Measurements from ENCODE around the gene HCN2.

Gene HCN2

GRCh38 chr19:633068-633785 lies 43.5 kb downstream of the HCN2 start, which contains the start of gene POLRMT:
TSS of gene POLRMT (minus strand) at chr19:633537. CDS start at chr19:633512, 25 bp downstream.
- H3K9me3 Mint-ChIP-seq: no peaks in the 10 kb centered on the region
- peak within 1 kb of the TSS; percentile 89 for H3K27ac Mint-ChIP-seq
- H3K4me3 Mint-ChIP-seq: peak within 1 kb of the TSS; percentile 96
- ATAC-seq (ENCODE audit: low read depth) (peak; percentile 87), DNase-seq (ENCODE audit: low spot score in 2 of 2) (peak; percentile 88 to 93)
- peaks cover 15% of the 10 kb centered on the region for H3K36me3 Mint-ChIP-seq
- no peaks in the 10 kb centered on the region for H3K27me3 Mint-ChIP-seq
- H3K4me1 Mint-ChIP-seq: peaks cover 16% of the 10 kb centered on the region

- Mint-ChIP-seq H3K27me3 (no peaks in the 10 kb centered on the region), H3K4me3 (peak overlapping the region; percentile 96), H3K4me1 (peaks cover 16% of the 10 kb centered on the region), H3K27ac (peak overlapping the region; percentile 89), H3K36me3 (peaks cover 9% of the 10 kb centered on the region), H3K9me3 (no peaks in the 10 kb centered on the region)
- DNase-seq (ENCODE audit: low spot score in 2 of 2) (no peak), ATAC-seq (ENCODE audit: low read depth) (no peak)
These were observed 44.3 kb downstream of the HCN2 start for GRCh38 chr19:633786-634639.

DNA sequence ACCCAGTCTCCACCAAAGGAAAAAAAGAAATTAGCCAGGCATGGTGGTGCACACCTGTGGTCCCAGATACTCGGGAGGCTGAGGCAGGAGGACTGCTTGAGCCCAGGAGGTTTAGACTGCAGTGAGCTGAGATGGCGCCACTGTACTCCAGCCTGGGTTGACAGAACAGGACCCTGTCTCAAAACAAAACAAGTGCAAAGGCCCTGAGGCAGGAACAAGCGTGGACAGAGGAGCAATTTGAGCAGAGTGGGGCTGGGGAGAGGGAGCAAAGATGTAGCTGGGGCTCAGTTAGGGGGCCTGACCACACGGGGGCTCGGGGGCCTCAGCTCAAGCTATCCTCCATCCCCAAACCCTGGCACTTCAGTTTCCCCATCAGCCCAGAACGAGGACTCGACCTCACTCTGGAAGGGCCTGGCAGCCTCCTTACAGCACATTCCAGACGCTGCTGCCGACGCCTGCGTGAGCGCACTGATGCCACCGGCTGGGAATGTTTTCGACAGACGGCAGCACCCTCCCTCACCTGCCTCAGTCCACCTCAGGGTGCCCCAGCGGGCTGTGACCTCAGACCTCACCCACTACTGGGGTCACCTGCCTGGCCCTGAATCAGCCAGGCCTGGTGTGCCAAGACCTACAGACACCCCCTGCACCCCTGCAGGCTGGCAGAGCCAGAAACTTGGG lies 45.4 kb downstream of the HCN2 start:
- Mint-ChIP-seq H3K27ac (no peak overlapping the region), H3K4me3 (no peak overlapping the region), H3K4me1 (peaks cover 22% of the 10 kb centered on the region), H3K36me3 (peaks cover 5% of the 10 kb centered on the region), H3K9me3 (no peaks in the 10 kb centered on the region), H3K27me3 (no peaks in the 10 kb centered on the region)
- no peak for ATAC-seq (ENCODE audit: low read depth)
- no peak for DNase-seq (ENCODE audit: low spot score in 2 of 2)

DNA sequence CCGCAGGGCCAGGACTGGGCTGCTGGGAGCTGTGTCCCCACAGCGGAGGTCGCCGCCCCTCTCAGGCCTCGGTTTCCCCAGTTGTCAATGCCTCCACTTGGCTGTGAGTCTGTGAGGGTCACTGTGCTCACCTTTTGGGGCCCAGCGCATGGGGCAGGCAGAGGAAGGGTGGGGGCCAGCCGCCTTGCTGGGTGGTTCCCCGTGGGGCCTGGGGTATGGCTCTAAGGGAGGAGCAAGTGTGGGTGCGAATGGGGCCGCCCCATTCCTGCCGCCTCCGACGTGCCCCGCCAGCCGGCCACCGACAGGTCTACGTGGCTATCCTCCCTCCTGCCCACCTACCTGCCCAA lies 49.2 kb downstream of the HCN2 start:
- Mint-ChIP-seq H3K27ac (peak overlapping the region; percentile 93), H3K36me3 (no peaks in the 10 kb centered on the region), H3K27me3 (no peaks in the 10 kb centered on the region), H3K9me3 (no peaks in the 10 kb centered on the region), H3K4me3 (peak overlapping the region; percentile 89), H3K4me1 (peaks cover 22% of the 10 kb centered on the region)
- DNase-seq (ENCODE audit: low spot score in 2 of 2) (no peak), ATAC-seq (ENCODE audit: low read depth) (no peak)

DNA sequence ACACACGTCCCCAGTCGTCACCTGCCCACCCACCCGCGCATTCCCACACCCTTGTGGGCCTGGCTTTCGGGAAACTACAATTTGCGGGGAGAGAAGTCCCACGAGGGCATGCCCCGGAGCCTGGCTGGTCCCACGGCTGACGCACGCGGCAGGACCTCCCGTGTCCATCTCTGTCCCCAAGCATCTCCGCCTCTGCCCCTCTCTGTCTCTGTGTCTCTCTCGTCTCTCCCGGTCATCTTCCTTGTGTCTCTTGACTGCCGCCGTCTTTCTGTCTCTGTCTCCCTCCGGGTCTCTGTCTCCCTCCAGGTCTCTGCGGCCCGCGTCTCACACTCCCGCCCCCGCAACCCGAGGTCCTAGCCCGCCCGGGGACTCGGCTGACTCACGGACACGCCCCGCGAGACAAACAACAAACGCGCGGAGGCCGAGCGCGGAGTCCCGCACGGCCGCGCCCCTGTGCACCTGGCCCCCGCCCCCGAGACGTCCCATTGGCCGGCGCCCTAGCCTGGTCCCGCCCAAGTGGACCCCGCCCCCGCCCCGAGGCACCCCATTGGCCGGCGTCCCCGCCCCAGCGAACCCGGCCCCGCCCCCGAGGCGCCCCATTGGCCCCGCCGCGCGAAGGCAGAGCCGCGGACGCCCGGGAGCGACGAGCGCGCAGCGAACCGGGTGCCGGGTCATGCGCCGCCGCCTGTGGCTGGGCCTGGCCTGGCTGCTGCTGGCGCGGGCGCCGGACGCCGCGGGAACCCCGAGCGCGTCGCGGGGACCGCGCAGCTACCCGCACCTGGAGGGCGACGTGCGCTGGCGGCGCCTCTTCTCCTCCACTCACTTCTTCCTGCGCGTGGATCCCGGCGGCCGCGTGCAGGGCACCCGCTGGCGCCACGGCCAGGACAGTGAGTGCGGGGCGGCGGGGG lies 49.8 kb downstream of the HCN2 start, which contains the start of gene FGF22:
TSS of gene FGF22 (plus strand) at position 627 of the 908 bp plus-strand sequence. CDS start at position 674, 47 bp downstream.
- Mint-ChIP-seq H3K36me3 (no peaks in the 10 kb centered on the region), H3K27me3 (no peaks in the 10 kb centered on the region), H3K9me3 (no peaks in the 10 kb centered on the region), H3K4me1 (peaks cover 22% of the 10 kb centered on the region), H3K27ac (peak within 1 kb of the TSS; percentile 93), H3K4me3 (peak within 1 kb of the TSS; percentile 89)
- ATAC-seq (ENCODE audit: low read depth) (peak; percentile 81), DNase-seq (ENCODE audit: low spot score in 2 of 2) (peak; percentile 83 to 89)

DNA sequence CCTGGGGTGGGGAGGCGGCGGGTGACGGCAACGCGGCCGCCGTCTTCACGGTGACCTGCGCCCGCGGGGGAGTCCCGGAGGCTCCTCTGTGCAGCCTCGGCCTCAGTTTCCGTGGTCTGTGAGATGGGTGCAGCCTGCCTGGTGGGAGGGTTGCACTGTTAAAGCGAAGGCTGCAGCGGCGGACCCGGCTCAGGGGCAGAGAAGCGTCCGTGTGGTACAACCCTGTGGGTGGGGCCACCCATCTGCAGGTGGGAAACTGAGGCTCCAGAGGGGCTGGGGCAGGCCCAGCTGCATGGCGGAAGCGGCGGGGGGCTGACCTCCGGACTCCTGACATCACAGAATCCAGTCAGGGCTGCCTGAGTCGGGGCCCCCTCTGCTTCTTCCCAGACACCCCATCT lies 50.5 kb downstream of the HCN2 start:
- ATAC-seq (ENCODE audit: low read depth) (no peak), DNase-seq (ENCODE audit: low spot score in 2 of 2) (no peak)
- no peaks in the 10 kb centered on the region for H3K27me3 Mint-ChIP-seq
- peak overlapping the region; percentile 31 for H3K27ac Mint-ChIP-seq
- H3K36me3 Mint-ChIP-seq: no peaks in the 10 kb centered on the region
- H3K4me3 Mint-ChIP-seq: peak overlapping the region; percentile 49
- no peaks in the 10 kb centered on the region for H3K9me3 Mint-ChIP-seq
- H3K4me1 Mint-ChIP-seq: peaks cover 22% of the 10 kb centered on the region

- no peaks in the 10 kb centered on the region for H3K9me3 Mint-ChIP-seq
- no peak overlapping the region for H3K4me3 Mint-ChIP-seq
- ATAC-seq (ENCODE audit: low read depth): no peak
- peak overlapping the region; percentile 31 for H3K27ac Mint-ChIP-seq
- DNase-seq (ENCODE audit: low spot score in 2 of 2): no peak
- H3K4me1 Mint-ChIP-seq: peaks cover 22% of the 10 kb centered on the region
- H3K27me3 Mint-ChIP-seq: no peaks in the 10 kb centered on the region
- H3K36me3 Mint-ChIP-seq: no peaks in the 10 kb centered on the region
These were observed 51.0 kb downstream of the HCN2 start for GRCh38 chr19:640606-641189.

DNA sequence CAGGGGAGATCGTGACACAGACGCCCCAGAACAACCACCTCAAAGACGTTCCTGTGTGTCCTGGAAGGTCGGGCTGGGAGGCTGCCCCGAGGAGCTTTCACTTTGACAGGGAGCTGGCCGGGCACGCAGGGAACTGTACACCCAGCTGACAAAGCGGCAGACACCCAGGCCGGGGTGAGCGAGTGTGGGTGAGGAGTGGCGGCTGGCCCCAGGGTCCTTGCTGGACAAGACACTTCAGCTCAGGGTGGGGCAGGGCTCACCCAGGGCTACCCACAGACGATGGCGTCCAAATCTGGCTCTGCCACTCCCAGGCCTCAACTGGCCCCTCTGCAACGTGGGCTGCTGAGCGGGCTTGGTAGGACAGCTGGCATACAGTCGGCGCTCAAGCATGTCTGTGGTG lies 52.0 kb downstream of the HCN2 start:
- DNase-seq (ENCODE audit: low spot score in 2 of 2) (no peak), ATAC-seq (ENCODE audit: low read depth) (no peak)
- Mint-ChIP-seq H3K4me1 (peaks cover 24% of the 10 kb centered on the region), H3K36me3 (peaks cover 3% of the 10 kb centered on the region), H3K9me3 (no peaks in the 10 kb centered on the region), H3K27ac (peak overlapping the region; percentile 87), H3K27me3 (no peaks in the 10 kb centered on the region), H3K4me3 (peak overlapping the region; percentile 60)

DNA sequence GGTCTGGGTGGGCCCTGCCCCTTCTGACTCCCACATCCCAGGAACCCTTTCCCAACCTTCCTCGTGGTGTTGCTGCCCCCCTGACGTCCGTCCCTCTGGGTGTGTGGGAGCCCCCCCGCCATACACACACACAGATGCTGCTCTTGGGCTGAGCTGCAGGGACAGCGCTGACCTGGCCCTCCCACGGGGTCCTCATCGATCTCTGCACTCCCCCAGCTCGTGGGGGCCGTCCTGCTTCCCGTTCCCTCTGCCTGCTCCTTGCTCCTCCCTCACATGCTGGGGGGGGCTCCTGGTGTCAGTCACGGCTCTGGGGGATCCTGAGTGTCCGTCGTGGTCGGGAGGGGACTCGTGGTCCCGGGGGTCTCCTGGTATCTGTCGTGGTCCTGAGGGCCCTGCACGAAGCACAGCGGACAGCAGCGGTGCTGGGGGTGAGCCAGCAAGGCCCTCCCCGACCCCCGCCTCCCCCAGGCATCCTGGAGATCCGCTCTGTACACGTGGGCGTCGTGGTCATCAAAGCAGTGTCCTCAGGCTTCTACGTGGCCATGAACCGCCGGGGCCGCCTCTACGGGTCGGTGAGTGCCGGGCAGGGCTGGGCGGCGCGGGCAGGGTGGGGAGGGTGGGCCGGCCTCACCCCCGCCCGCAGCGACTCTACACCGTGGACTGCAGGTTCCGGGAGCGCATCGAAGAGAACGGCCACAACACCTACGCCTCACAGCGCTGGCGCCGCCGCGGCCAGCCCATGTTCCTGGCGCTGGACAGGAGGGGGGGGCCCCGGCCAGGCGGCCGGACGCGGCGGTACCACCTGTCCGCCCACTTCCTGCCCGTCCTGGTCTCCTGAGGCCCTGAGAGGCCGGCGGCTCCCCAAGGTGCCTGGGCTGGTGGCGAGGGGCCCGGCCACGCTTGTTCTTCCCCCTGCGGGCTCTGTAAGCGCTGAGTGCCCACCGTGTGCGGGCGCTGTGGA lies 53.4 kb downstream of the HCN2 start:
- DNase-seq (ENCODE audit: low spot score in 2 of 2) (no peak), ATAC-seq (ENCODE audit: low read depth) (no peak)
- no peaks in the 10 kb centered on the region for H3K9me3 Mint-ChIP-seq
- H3K36me3 Mint-ChIP-seq: peaks cover 6% of the 10 kb centered on the region
- peak overlapping the region; percentile 20 for H3K27ac Mint-ChIP-seq
- H3K4me3 Mint-ChIP-seq: no peak overlapping the region
- H3K4me1 Mint-ChIP-seq: peaks cover 18% of the 10 kb centered on the region
- H3K27me3 Mint-ChIP-seq: no peaks in the 10 kb centered on the region

- Mint-ChIP-seq H3K36me3 (peaks cover 8% of the 10 kb centered on the region), H3K4me3 (no peak overlapping the region), H3K4me1 (peaks cover 20% of the 10 kb centered on the region), H3K27ac (no peak overlapping the region), H3K27me3 (no peaks in the 10 kb centered on the region), H3K9me3 (no peaks in the 10 kb centered on the region)
- ATAC-seq (ENCODE audit: low read depth) (no peak), DNase-seq (ENCODE audit: low spot score in 2 of 2) (no peak)
These were observed 54.1 kb downstream of the HCN2 start for GRCh38 chr19:643736-644135.

DNA sequence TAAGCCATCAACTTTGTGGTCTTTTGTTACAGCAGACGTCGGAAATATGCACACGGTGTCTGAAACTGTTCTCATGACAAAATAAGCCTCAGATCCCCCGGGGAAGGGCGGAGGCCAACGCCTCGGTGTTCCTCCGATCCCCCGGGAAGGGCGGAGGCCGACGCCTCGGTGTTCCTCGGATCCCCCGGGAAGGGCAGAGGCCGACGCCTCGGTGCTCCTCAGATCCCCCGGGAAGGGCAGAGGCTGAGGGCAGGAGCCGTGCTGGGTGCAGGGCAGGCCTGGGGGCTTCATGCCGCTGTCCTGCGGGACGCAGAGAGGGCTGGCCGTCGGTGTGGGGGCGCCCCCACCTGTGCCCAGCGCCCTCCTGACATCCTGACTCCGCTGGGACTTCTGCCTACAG lies 54.7 kb downstream of the HCN2 start:
- ATAC-seq (ENCODE audit: low read depth) (no peak), DNase-seq (ENCODE audit: low spot score in 2 of 2) (no peak)
- peaks cover 17% of the 10 kb centered on the region for H3K4me1 Mint-ChIP-seq
- H3K9me3 Mint-ChIP-seq: no peaks in the 10 kb centered on the region
- H3K27me3 Mint-ChIP-seq: no peaks in the 10 kb centered on the region
- no peak overlapping the region for H3K27ac Mint-ChIP-seq
- peaks cover 8% of the 10 kb centered on the region for H3K36me3 Mint-ChIP-seq
- no peak overlapping the region for H3K4me3 Mint-ChIP-seq

- H3K27ac Mint-ChIP-seq: peak overlapping the region; percentile 72
- H3K4me3 Mint-ChIP-seq: no peak overlapping the region
- H3K27me3 Mint-ChIP-seq: no peaks in the 10 kb centered on the region
- no peak for ATAC-seq (ENCODE audit: low read depth)
- peaks cover 8% of the 10 kb centered on the region for H3K36me3 Mint-ChIP-seq
- no peak for DNase-seq (ENCODE audit: low spot score in 2 of 2)
- peaks cover 15% of the 10 kb centered on the region for H3K4me1 Mint-ChIP-seq
- no peaks in the 10 kb centered on the region for H3K9me3 Mint-ChIP-seq
These were observed 55.1 kb downstream of the HCN2 start for GRCh38 chr19:644789-645188.
